Measurements from ENCODE around the gene ADAM15. TPM values are rescaled to one million over a fixed set of nuclear protein-coding genes. Genes with fewer than 3 reads are reported as not detected.

The ADAM15 gene
- total RNA-seq, 2 donors from 2014 or later = 30.3 to 33.8 TPM

DNA sequence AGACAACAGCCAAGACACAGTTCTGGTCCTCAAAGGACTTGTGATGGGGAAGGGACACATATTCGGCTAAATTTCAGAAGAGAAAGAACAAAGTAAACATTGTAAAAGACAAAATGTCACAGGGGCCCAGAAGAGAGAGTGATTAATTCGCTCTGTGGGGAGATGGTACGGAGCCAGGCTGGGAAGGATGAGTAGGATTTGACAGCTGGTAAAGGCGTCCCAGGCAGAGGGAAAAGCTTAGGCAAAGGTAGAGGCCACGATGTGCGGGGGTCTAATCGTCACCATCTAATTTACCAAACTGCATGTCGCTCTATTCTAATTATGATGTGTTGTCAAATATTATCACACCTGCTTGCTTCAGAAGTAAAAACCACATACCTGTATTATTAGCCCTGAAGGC lies 59.3 kb downstream of the ADAM15 start:
- ATAC-seq (no peak), DNase-seq (no peak)
- H3K4me1 Mint-ChIP-seq = peaks cover 6% of the 10 kb centered on the region
- H3K27ac Mint-ChIP-seq = no peak overlapping the region
- no peak overlapping the region for H3K4me3 Mint-ChIP-seq
- H3K27me3 Mint-ChIP-seq = peaks cover 15% of the 10 kb centered on the region
- H3K36me3 Mint-ChIP-seq (ENCODE audit: low read depth) = peaks cover 3% of the 10 kb centered on the region
- no peaks in the 10 kb centered on the region for H3K9me3 ChIP-seq (ENCODE audit: control insufficient read depth, low read length, poor library complexity, severe bottlenecking)

GRCh38 chr1:155110826-155111225 lies 59.7 kb downstream of the ADAM15 start:
- no peaks in the 10 kb centered on the region for H3K9me3 ChIP-seq (ENCODE audit: control insufficient read depth, low read length, poor library complexity, severe bottlenecking)
- ATAC-seq (no peak), DNase-seq (no peak)
- no peak overlapping the region for H3K27ac Mint-ChIP-seq
- no peaks in the 10 kb centered on the region for H3K36me3 Mint-ChIP-seq (ENCODE audit: low read depth)
- no peak overlapping the region for H3K4me3 Mint-ChIP-seq
- peaks cover 11% of the 10 kb centered on the region for H3K27me3 Mint-ChIP-seq
- H3K4me1 Mint-ChIP-seq = peaks cover 6% of the 10 kb centered on the region

Other genes starting within 250 kb of the ADAM15 start
- gene KCNN3, start 181.0 kb upstream of the ADAM15 start, total RNA-seq = under 1 TPM; 0.12 to 0.29 TPM
- gene PMVK, start 114.6 kb upstream of the ADAM15 start, total RNA-seq = 10 to 100 TPM; 19.0 to 19.9 TPM
- 100 to 1,000 TPM; 634 to 767 TPM for gene PBXIP1, start 95.2 kb upstream of the ADAM15 start, total RNA-seq
- 10 to 100 TPM; 34.7 to 45.1 TPM for gene PYGO2, start 89.5 kb upstream of the ADAM15 start, total RNA-seq
- gene SHC1, start 80.6 kb upstream of the ADAM15 start, total RNA-seq = 100 to 1,000 TPM in 1 of 2 donors, 10 to 100 TPM in 1; 99.5 to 105 TPM
- gene CKS1B, start 76.6 kb upstream of the ADAM15 start, total RNA-seq = 1 to 10 TPM; 9.3 to 9.4 TPM
- 10 to 100 TPM; 33.2 to 34.7 TPM for gene FLAD1, start 68.0 kb upstream of the ADAM15 start, total RNA-seq
- not detected for gene LENEP, start 57.7 kb upstream of the ADAM15 start, total RNA-seq
- gene ZBTB7B, start 48.5 kb upstream of the ADAM15 start, total RNA-seq = 10 to 100 TPM; 63.8 to 73.6 TPM
- gene DCST2, start 17.5 kb upstream of the ADAM15 start, total RNA-seq = 1 to 10 TPM in 1 of 2 donors, under 1 TPM in 1; 0.94 to 1.3 TPM
- under 1 TPM; 0.23 to 0.57 TPM for gene DCST1, start 17.5 kb upstream of the ADAM15 start, total RNA-seq
- 1 to 10 TPM; 2.6 to 4.9 TPM for gene EFNA4, start 12.4 kb downstream of the ADAM15 start, total RNA-seq
- gene EFNA3, start 27.5 kb downstream of the ADAM15 start, total RNA-seq = 1 to 10 TPM in 1 of 2 donors, under 1 TPM in 1; 0.29 to 1.3 TPM
- 1 to 10 TPM in 1 of 2 donors, not detected in 1; 1.0 TPM for gene EFNA1, start 76.6 kb downstream of the ADAM15 start, total RNA-seq
- 10 to 100 TPM; 25.6 to 27.8 TPM for gene SLC50A1, start 84.5 kb downstream of the ADAM15 start, total RNA-seq
- 10 to 100 TPM; 32.1 to 36.0 TPM for gene DPM3, start 89.2 kb downstream of the ADAM15 start, total RNA-seq
- 100 to 1,000 TPM; 110 to 127 TPM for gene KRTCAP2, start 122.0 kb downstream of the ADAM15 start, total RNA-seq
- 10 to 100 TPM in 1 of 2 donors, 1 to 10 TPM in 1; 9.8 to 12.7 TPM for gene TRIM46, start 122.5 kb downstream of the ADAM15 start, total RNA-seq
- gene THBS3, start 156.6 kb downstream of the ADAM15 start, total RNA-seq = 10 to 100 TPM; 34.6 to 38.4 TPM
- 10 to 100 TPM; 20.7 to 28.5 TPM for gene MTX1, start 157.4 kb downstream of the ADAM15 start, total RNA-seq
- gene ENTREP3, start 204.2 kb downstream of the ADAM15 start, total RNA-seq = 1 to 10 TPM; 8.6 to 9.3 TPM
- gene SCAMP3, start 211.0 kb downstream of the ADAM15 start, total RNA-seq = 10 to 100 TPM; 60.1 to 69.4 TPM
- gene CLK2, start 222.2 kb downstream of the ADAM15 start, total RNA-seq = 10 to 100 TPM; 54.8 to 57.8 TPM
- 1 to 10 TPM; 1.3 to 1.5 TPM for gene HCN3, start 226.1 kb downstream of the ADAM15 start, total RNA-seq

All from T-helper 17 cell (primary cell).